PFSK-1 (cell line): ENCODE data around the gene HOMER1.

Experiments used
- POLR2AphosphoS5 ChIP-seq: IDR thresholded peaks from 2 replicates; pipeline ENCODE4 v1.6.1; 2012; ENCODE audit warnings: low read depth, mild to moderate bottlenecking, control low read depth, low read length, moderate library complexity
- REST ChIP-seq, 2 experiments: IDR thresholded peaks; 2 replicates each; pipeline versions ENCODE4 v1.6.1 to v1.8.0; 2011 to 2012; ENCODE audit warnings: low read depth in 2 of 2, low read length in 2 of 2, control low read depth in 1 of 2, inconsistent platforms in 1 of 2, mild to moderate bottlenecking in 1 of 2, moderate library complexity in 1 of 2; ENCODE audit not compliant: insufficient read depth in 1 of 2

- no peak for TF ChIP-seq POLR2AphosphoS5
- TF ChIP-seq REST (IDR thresholded peaks at IDR 0.05; ENCODE audit: insufficient read depth in 1 of 2, low read depth in 2 of 2, low read length in 2 of 2) = no peak
These were observed 628 bp downstream of the HOMER1 start for GRCh38 chr5:79513308-79513703.
